Astrocyte of the cerebellum (primary cell): ENCODE results near the gene OR6N1.

Source experiments
- DNase-seq: peaks from one replicate; pipeline ENCODE4 v3.0.0-alpha.2; 2011; ENCODE audit warnings: low read depth
- H3K4me3 ChIP-seq: 2 replicates; pipeline ENCODE4 v1.5.1; 2011; ENCODE audit warnings: mild to moderate bottlenecking, low read depth, low read length, moderate library complexity
- CTCF ChIP-seq: IDR thresholded peaks from 2 replicates; pipeline ENCODE4 v1.5.1; 2012; ENCODE audit warnings: low read length, low read depth, moderate library complexity, mild to moderate bottlenecking; ENCODE audit errors: missing control alignments
- in situ Hi-C: cut with HindIII; loops from 2 replicates; pipeline ENCODE4 v1.10.0; 2017; ENCODE audit warnings: low sequenced_read_pairs

OR6N1 gene

GRCh38 chr1:158728510-158729225, 43.3 kb downstream of the OR6N1 start:
- in situ Hi-C loops, result no loop called here

GRCh38 chr1:158724442-158724841, 47.6 kb downstream of the OR6N1 start:
- TF ChIP-seq CTCF, result no peak
- in situ Hi-C loops, result no loop called here
- no peak overlapping the region for H3K4me3 ChIP-seq
- DNase-seq, result no peak

More at GRCh38 chr1:158728510-158729225, 43.3 kb downstream of the OR6N1 start:
- no peak for TF ChIP-seq CTCF
- DNase-seq, result no peak
- no peak overlapping the region for H3K4me3 ChIP-seq

DNA sequence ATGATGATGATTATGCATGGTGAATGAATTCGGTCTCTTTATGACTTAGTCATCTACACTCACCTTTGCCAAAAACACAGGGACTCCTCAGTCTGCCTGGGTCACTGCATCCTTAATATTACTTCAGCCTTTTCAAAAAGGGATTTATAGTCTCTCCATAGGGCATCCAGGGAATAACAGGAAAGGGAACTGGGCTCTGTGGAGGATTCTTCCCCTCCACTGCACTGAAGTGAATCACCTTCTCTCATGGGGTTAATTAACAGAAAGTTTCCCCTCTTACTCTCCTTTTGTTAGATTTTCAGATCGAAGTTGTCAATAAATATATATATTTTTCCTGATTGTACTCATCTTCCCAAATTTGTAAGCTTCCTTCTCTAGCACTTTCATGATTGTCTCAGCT, 51.4 kb downstream of the OR6N1 start, which contains the start of gene OR6K3:
TSS of gene OR6K3 (minus strand) at position 101 of the 400 bp plus-strand sequence. CDS start 2,605 bp downstream, outside the sequence.
- in situ Hi-C loops, result no loop called here
- H3K4me3 ChIP-seq, result no peak within 1 kb of the TSS
- no peak for TF ChIP-seq CTCF
- DNase-seq, result no peak

DNA sequence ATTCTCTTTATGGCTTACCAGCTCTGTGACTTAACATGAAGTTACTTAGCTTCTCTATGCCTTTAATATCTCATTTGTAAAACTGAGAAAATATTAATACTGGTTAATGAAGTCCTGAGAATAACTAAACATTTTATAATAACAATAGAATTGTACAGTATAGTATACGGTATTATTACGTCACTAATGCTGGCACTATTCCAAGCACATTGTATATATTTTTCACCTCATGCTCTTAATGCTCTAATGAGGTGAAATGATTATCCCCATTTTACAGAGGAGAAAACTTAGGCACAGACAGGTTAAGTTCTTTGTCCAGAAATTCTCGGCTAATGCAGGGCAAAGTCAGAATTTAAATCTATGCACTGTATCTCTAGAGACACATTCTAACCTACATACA, 52.3 kb downstream of the OR6N1 start:
- in situ Hi-C loops, result no loop called here
- no peak for DNase-seq
- no peak for TF ChIP-seq CTCF
- no peak overlapping the region for H3K4me3 ChIP-seq

GRCh38 chr1:158717344-158717743, 54.7 kb downstream of the OR6N1 start:
- in situ Hi-C loops, result no loop called here
- TF ChIP-seq CTCF, result no peak
- no peak overlapping the region for H3K4me3 ChIP-seq
- DNase-seq, result no peak

GRCh38 chr1:158716335-158716734, 55.7 kb downstream of the OR6N1 start:
- DNase-seq, result no peak
- TF ChIP-seq CTCF, result no peak
- in situ Hi-C loops, result no loop called here
- H3K4me3 ChIP-seq, result no peak overlapping the region
